Measurements from ENCODE around the gene CD83. TPM values are rescaled to one million over a fixed set of nuclear protein-coding genes. Genes with fewer than 3 reads are reported as not detected.

The CD83 gene
- total and polyA plus RNA-seq, 2 experiments from 2014 or later = 3.3 to 4.7 TPM

DNA sequence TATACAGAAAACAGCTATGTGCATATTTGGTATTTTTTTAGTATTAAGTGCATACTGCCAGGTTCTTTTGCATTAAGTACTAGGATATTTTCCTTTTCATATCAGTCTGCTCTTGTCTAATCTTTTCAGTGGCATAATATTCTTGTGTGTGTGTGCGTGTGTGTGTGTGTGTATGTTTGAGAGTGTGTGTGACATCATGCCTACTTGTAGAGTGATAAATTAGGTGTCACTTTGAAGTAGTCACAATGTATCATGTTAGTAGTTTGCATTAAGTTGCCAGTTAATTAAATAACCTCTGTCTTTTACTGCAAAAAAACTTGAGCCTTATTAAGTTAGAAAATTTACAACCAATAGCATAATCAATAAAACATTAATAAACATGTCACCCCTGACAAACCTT is 65.3 kb downstream of the CD83 start:
- H3K27me3 ChIP-seq = no peaks in the 10 kb centered on the region
- DNase-seq (ENCODE audit: low read depth in 1 of 2, low spot score in 1 of 2) = peak in 1 of 2 donors; percentile 19
- no peak overlapping the region for H3K27ac ChIP-seq
- H3K9me3 ChIP-seq (ENCODE audit: low read depth) = no peaks in the 10 kb centered on the region
- TF ChIP-seq, protein P1, sequence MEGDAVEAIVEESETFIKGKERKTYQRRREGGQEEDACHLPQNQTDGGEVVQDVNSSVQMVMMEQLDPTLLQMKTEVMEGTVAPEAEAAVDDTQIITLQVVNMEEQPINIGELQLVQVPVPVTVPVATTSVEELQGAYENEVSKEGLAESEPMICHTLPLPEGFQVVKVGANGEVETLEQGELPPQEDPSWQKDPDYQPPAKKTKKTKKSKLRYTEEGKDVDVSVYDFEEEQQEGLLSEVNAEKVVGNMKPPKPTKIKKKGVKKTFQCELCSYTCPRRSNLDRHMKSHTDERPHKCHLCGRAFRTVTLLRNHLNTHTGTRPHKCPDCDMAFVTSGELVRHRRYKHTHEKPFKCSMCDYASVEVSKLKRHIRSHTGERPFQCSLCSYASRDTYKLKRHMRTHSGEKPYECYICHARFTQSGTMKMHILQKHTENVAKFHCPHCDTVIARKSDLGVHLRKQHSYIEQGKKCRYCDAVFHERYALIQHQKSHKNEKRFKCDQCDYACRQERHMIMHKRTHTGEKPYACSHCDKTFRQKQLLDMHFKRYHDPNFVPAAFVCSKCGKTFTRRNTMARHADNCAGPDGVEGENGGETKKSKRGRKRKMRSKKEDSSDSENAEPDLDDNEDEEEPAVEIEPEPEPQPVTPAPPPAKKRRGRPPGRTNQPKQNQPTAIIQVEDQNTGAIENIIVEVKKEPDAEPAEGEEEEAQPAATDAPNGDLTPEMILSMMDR (IDR thresholded peaks at IDR 0.05; ENCODE audit: low read depth, low read length) = no peak
- no peaks in the 10 kb centered on the region for H3K4me1 ChIP-seq (ENCODE audit: low read depth)
- no peaks in the 10 kb centered on the region for H3K36me3 ChIP-seq
- no peak overlapping the region for H3K4me3 ChIP-seq

Other genes starting within 250 kb of the CD83 start
- 0.78 and 1.3 TPM in 2 replicates for gene RNF182, start 192.8 kb upstream of the CD83 start, total RNA-seq
- gene RNF182, start 192.8 kb upstream of the CD83 start, polyA plus RNA-seq = 0.45 and 1.1 TPM in 2 replicates